ENCODE results near the gene ZNF862.

Gene ZNF862

GRCh38 chr7:149800169-149800555 lies 38.0 kb upstream of the ZNF862 start:
- TF ChIP-seq CTCF (IDR thresholded peaks at IDR 0.05; ENCODE audit: extremely low read depth, insufficient read depth, missing control alignments) = no peak
- in situ Hi-C loops (cut with MboI; ENCODE audit: low pct_unique_long_range_greater_than_20kb, low sequenced_read_pairs, unreplicated experiment) = no loop called here
- no peak for DNase-seq (ENCODE audit: low spot score)

GRCh38 chr7:149801002-149801566 lies 37.1 kb upstream of the ZNF862 start:
- in situ Hi-C loops (cut with MboI; ENCODE audit: low pct_unique_long_range_greater_than_20kb, low sequenced_read_pairs, unreplicated experiment) = no loop called here
- DNase-seq (ENCODE audit: low spot score) = no peak
- no peak for TF ChIP-seq CTCF (IDR thresholded peaks at IDR 0.05; ENCODE audit: extremely low read depth, insufficient read depth, missing control alignments)

GRCh38 chr7:149801816-149802215 lies 36.4 kb upstream of the ZNF862 start:
- no peak for DNase-seq (ENCODE audit: low spot score)
- in situ Hi-C loops (cut with MboI; ENCODE audit: low pct_unique_long_range_greater_than_20kb, low sequenced_read_pairs, unreplicated experiment) = no loop called here
- no peak for TF ChIP-seq CTCF (IDR thresholded peaks at IDR 0.05; ENCODE audit: extremely low read depth, insufficient read depth, missing control alignments)

- in situ Hi-C loops (cut with MboI; ENCODE audit: low pct_unique_long_range_greater_than_20kb, low sequenced_read_pairs, unreplicated experiment) = no loop called here
- no peak for TF ChIP-seq CTCF (IDR thresholded peaks at IDR 0.05; ENCODE audit: extremely low read depth, insufficient read depth, missing control alignments)
- DNase-seq (ENCODE audit: low spot score) = no peak
Measured at GRCh38 chr7:149802966-149803365, 35.2 kb upstream of the ZNF862 start.

- DNase-seq (ENCODE audit: low spot score) = no peak
- TF ChIP-seq CTCF (IDR thresholded peaks at IDR 0.05; ENCODE audit: extremely low read depth, insufficient read depth, missing control alignments) = no peak
- in situ Hi-C loops (cut with MboI; ENCODE audit: low pct_unique_long_range_greater_than_20kb, low sequenced_read_pairs, unreplicated experiment) = no loop called here
Measured at GRCh38 chr7:149803551-149804074, 34.6 kb upstream of the ZNF862 start.

GRCh38 chr7:149804106-149804505 lies 34.1 kb upstream of the ZNF862 start:
- no peak for TF ChIP-seq CTCF (IDR thresholded peaks at IDR 0.05; ENCODE audit: extremely low read depth, insufficient read depth, missing control alignments)
- DNase-seq (ENCODE audit: low spot score) = no peak
- in situ Hi-C loops (cut with MboI; ENCODE audit: low pct_unique_long_range_greater_than_20kb, low sequenced_read_pairs, unreplicated experiment) = no loop called here
